Stimulated activated CD4-positive, alpha-beta T cell treated with anti-CD3 and anti-CD28 coated beads, Interleukin-12 subunit alpha, Interleukin-12 subunit beta, amount 100 ng/mL, for 4 hours (primary cell): ENCODE results near the gene FGB.

Source experiments
- DNase-seq: peaks from one replicate; pipeline ENCODE4 v3.0.0-alpha.2; 2020

The FGB gene

DNA sequence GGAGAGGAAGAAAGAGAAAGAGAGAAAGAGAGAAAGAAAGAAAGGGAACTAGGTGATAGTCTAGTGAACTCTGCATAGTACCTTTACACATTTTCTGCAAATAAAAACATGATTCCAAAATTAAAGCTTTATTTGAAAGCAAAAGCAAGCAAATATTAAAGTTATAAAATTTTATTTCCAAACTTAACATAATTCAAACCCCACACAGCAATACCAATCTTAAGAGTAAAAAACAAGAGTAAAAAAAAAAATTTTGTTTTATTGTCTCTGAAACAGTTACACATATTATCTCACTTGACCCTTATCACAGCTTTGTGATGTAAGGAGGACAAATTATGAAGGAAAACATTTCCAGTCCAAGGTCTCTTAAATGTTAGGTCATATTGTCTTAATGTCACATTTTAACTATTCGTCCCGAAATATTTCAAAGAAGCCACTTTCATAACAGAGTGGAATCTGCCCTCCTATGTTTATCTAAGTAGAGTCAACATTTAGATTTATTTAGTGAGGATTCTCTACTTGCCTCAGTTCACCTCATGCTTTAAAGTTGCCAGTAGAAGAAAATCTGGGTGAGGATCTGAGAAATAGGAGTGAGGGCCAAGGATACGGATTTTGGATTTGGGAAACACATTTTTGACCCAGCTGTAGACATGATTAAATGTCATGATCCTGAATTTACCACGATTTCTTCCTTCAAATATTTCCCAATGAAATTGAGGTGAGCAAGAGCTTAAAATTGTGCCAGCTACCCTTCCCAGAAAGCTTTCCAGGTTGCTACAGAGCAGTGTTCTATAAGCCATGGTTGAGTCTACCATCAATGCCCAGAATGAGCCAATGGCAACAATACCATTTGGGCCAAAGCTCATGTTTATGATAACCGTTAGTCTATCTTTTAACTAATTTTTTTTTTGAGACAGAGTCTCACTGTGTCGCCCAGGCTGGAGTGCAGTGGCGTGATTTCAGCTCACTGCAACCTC, 35.3 kb downstream of the FGB start:
- no peak for DNase-seq

DNA sequence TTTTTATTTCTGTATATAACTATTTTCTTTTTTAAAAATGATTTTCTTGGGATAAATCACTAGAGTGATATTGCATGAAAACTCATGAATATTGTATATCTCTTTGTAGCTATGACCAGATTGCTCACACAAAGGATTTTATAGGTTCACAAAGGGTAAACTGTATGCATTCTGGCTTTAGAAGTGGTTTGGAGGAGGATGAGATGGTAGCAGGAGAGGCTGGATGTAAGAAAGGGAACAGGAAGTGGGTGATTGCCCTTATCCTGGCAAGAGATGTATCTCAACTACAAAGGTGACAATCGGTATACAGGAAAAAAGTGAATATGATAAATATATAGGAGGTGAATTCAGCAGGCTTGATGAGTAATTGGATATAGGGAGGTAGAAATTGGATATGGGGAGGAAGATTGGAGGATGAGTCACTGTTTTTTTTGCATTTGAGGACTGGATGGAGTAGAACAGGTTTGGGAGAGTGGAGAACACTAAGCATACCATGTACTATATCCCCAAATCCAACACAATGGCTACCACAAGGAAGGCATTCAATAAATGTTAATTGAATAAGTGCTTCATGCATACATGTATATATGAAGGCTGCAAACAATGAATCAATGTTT, 39.7 kb downstream of the FGB start:
- no peak for DNase-seq

- DNase-seq, result no peak
These were observed 40.5 kb downstream of the FGB start for GRCh38 chr4:154603033-154603943.

DNA sequence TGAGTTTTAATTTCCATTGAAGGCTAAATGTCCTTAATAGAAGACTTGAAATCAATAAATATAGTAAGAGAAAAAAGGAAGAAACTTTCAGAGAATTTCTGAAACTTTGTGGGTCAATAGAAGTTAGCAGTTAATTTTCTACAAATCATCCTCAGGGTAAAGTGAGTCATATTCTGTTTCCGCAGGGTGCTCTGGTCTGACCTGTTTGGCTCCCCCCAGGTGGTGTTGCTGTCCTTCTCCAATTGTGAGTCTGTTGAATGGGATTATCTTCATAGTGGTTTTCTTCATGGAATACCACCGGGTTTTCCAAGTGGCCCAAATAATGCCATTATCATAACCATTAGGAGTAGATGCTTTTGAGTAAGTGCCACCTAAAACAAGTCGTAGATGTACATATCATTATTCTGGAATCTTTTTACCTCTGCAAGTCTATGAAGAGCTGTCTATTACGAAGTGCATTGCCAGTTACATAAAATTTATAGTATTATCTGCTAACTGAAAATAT, 41.9 kb downstream of the FGB start:
- no peak for DNase-seq

DNA sequence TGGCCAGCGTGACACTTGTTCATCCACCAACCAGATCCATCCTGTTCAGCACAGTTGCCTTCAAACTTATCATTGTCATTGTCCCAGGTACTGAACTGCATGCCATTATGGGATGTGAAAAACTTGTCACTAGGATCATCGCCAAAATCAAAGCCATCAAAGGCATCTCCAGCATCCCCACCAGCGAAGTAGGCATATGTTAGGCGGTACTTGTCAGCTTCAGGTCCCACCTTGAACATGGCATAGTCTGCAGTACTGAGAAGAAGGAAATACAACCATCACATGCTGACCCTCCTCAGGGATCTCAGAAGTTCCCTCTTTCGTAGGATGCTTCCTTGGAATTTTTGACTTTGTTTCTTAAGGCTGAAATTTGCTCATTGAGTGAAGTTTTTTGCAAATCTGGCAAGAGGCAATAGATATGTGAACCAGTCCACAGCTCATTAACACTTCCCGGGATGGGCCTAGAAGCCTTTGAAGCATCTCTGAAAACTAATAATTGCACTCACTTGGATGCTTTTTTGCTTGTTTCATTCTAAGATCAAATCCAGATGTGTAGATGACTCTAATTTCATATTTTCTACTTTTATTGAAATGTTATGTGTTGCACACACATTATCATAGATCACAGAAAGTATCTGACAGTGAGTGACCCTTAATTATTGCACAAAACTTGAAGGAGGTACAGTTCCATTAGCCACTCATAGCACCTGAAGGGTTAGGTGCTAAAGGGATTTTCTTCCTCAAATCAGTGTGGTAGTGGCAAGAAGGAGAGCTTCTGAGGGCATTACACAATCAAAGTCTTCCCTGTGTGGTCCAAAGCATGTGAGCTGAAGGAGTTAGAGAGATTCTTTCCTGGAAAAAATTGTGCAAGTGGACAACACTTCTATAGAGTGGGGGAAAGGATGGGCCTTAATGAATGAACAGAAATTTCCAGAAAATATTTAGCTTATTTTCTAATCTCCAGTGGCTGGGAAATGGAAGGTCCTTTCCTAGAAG, 44.2 kb downstream of the FGB start:
- no peak for DNase-seq

DNA sequence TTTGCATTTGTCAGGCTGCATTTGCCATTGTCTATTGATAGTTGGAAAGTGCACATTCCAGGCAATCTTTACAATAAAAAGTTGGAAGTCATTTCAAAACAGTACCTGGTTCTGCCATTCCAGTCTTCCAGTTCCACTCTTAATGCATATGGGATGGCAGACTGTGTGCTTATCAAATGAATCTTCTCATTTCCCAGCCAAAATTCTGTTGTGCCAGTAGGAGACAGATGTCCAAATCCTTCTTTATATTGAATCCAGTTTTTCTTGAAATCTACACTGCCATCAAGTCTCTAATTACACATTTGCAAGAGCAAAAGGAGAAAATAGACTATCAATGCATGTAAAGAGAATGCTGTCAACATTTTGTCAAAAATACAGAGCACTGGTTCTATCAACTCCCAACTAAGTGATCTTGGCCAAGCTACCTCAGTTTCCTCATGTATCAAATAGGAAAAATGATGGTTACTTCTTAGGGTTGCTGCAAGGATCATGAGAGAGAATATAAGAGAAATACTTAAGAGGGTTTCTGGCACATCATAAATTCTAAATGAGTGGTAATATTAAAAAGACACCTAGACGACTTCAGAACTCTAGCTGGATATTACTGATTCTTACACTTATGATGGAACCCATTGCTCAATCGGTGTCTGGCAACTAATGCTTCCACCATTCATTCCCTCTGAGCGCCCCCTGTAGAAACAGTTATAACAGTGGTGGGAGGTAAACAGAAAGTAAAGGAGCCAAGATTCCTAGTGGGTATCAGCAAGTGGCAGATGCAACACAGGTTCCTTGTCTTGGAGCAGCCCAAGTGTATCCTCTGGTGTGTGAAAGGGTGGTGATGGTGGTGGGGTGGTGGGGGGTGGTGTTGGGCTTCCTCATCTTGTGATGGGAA, 45.8 kb downstream of the FGB start:
- no peak for DNase-seq

DNA sequence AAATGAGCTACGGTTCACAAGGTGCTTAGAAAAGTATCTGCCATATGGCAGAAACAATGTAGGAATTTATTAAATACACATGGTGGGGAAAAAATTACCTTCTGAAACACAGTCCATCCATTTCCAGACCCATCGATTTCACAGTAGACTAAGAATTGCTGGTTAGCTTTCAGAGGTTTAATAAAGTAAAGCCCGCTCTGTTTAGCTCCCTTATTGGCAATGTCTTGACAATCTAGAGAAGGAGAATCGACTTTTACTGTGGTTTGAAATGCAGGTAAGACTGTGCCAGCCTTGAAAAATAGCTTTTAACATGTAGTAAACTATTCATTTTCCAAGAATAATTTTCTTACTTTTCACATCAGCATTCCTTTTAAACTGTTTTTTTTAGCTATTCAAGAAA, 46.7 kb downstream of the FGB start:
- DNase-seq, result no peak

GRCh38 chr4:154610582-154610981, 47.8 kb downstream of the FGB start:
- no peak for DNase-seq

GRCh38 chr4:154611833-154612232, 49.0 kb downstream of the FGB start:
- DNase-seq, result no peak

- DNase-seq, result no peak
These were observed 49.9 kb downstream of the FGB start, which contains the start of gene FGG for GRCh38 chr4:154612472-154613414. Gene FGG, minus strand, starts transcription at chr4:154612656. Its CDS starts 47 bp downstream, at chr4:154612609.

- no peak for DNase-seq
These were observed 51.5 kb downstream of the FGB start for GRCh38 chr4:154614306-154614705.

- DNase-seq, result no peak
These were observed 52.4 kb downstream of the FGB start for GRCh38 chr4:154615211-154615610.

GRCh38 chr4:154616287-154616686, 53.5 kb downstream of the FGB start:
- DNase-seq, result no peak

DNA sequence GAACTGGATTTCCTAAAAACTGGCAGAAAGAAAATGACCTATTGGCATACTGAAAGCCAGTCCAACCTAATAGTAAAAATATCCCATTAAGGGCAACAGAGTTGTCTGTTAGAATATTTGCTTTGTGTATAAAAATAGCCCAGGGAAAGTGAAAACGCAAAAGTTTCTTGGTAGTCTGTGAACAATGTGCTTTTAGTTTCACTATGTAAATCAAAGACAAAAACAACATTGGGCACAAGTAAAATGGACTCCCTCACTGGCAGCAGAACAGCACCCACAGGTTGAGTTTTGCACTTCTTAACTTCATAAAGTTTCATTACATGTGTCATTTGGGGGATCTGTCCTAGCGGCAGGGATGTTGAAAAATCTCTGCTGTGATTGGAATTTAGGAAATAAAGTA, 53.9 kb downstream of the FGB start:
- DNase-seq, result no peak

- no peak for DNase-seq
These were observed 55.1 kb downstream of the FGB start for GRCh38 chr4:154617820-154618317.

DNA sequence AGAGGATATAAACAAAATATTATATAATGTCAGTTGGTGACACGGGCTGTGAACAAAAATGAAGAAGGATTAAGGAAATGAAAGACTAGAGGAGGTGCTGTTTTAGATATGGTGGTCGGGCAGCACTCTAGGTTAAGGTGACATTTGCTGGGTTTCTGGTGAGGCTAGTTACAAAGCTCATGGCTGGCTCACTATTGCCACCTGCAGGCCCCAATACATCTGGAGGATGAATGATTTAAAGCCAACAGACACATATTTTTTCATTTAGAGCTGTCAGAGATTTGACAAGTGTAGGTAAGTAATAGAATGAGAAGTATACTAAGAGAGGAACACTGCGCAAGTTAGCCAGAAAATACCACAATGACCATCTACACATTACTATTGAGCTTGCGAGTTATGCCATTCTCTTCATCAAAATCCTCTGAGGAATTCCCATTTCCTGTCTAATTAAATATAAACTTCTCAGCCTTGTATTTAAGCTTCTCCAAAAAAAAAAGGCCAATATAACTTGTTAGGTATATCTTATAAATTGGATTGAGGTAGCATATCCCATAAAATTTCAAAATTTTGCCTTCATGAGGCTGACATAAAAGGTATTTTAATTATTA, 56.0 kb downstream of the FGB start:
- peak; percentile 47 for DNase-seq

GRCh38 chr4:154620111-154620510, 57.3 kb downstream of the FGB start:
- no peak for DNase-seq
